ENCODE data around the gene COL8A1.
A peak's percentile ranks its signal among the peaks of the same experiment; 100 is the strongest.

Gene COL8A1

DNA sequence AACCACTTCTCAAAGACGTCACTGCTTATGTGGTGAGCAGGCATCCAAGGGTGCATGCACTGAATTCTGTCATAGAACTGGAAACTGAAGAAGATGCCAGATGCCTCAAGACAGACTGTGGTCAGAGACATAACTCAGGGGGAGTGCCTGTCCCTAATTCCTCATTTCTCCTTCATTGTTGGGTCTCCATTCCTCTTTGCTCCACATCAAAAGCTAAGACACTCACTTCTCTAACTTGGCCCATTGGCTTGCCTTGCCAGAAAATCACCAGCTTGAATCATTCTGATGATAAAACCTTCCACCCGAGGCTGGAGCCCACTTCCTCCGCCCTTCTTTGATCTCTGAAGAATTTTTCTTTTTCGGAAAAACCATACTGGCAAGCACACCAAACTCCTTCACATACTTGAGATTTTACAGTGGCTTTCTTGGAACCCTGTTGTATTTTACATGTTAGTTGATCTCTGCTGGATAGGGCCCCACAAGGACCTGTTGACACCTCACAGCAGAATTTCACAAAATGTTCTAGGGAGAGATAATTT is 69.9 kb downstream of the COL8A1 start:
- no peak overlapping the region for H3K4me2 ChIP-seq (ENCODE audit: low read depth, low read length)
- no peaks in the 10 kb centered on the region for H4K20me1 ChIP-seq (ENCODE audit: insufficient read depth, low read length)
- no peak overlapping the region for H3K27ac ChIP-seq (ENCODE audit: low read length)
- no peak overlapping the region for H3K4me3 ChIP-seq (ENCODE audit: low read length)
- H3K4me1 ChIP-seq (ENCODE audit: low read length) = no peaks in the 10 kb centered on the region
- DNase-seq = no peak
- H3K9me2 ChIP-seq (replicated peaks; ENCODE audit: insufficient read depth, low read length) = no peaks in the 10 kb centered on the region
- TF ChIP-seq, protein P1, sequence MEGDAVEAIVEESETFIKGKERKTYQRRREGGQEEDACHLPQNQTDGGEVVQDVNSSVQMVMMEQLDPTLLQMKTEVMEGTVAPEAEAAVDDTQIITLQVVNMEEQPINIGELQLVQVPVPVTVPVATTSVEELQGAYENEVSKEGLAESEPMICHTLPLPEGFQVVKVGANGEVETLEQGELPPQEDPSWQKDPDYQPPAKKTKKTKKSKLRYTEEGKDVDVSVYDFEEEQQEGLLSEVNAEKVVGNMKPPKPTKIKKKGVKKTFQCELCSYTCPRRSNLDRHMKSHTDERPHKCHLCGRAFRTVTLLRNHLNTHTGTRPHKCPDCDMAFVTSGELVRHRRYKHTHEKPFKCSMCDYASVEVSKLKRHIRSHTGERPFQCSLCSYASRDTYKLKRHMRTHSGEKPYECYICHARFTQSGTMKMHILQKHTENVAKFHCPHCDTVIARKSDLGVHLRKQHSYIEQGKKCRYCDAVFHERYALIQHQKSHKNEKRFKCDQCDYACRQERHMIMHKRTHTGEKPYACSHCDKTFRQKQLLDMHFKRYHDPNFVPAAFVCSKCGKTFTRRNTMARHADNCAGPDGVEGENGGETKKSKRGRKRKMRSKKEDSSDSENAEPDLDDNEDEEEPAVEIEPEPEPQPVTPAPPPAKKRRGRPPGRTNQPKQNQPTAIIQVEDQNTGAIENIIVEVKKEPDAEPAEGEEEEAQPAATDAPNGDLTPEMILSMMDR (IDR thresholded peaks at IDR 0.05; ENCODE audit: low read length) = no peak
- TF ChIP-seq EZH2 (optimal IDR thresholded peaks at IDR 0.05; ENCODE audit: low read depth, low read length) = no peak
- no peak for TF ChIP-seq EZH2phosphoT487 (IDR thresholded peaks at IDR 0.05; ENCODE audit: low read length)
- no peaks in the 10 kb centered on the region for H3F3A ChIP-seq (ENCODE audit: insufficient read depth, low read length)
- H3K27me3 ChIP-seq (replicated peaks; ENCODE audit: insufficient read depth, low read length) = no peaks in the 10 kb centered on the region
- no peaks in the 10 kb centered on the region for H3K36me3 ChIP-seq (replicated peaks; ENCODE audit: insufficient read depth, low read length)
- no peak overlapping the region for H3K9ac ChIP-seq (ENCODE audit: low read length)
- no peaks in the 10 kb centered on the region for H3K79me2 ChIP-seq (ENCODE audit: low read length)
- H3K9me3 ChIP-seq (replicated peaks; ENCODE audit: insufficient read depth, low read length) = no peaks in the 10 kb centered on the region
- H2AFZ ChIP-seq (ENCODE audit: low read length) = no peak overlapping the region

DNA sequence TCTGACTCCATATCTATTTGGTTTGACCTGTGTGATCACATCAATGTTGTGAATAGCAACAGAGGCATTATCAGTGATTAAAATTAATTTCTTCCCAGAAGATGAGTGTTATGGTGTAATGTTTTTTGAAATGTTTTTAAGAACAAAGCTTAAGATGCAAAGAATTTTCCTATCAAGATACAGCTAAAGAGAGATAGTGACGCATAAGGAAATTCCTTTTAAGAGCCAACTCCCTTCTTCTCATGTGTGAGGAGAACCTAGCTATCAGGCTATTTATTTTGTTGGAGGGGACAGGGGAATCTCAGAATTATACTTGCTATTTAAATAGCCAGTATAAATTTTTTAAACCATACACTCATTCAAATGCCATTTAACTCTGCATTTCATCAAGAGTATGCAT is 71.3 kb downstream of the COL8A1 start:
- Histone ChIP-seq H3K27me3 (replicated peaks; ENCODE audit: insufficient read depth, low read length) (no peaks in the 10 kb centered on the region), H3K4me3 (ENCODE audit: low read length) (no peak overlapping the region), H2AFZ (ENCODE audit: low read length) (no peak overlapping the region), H3K4me1 (ENCODE audit: low read length) (no peaks in the 10 kb centered on the region), H3K27ac (ENCODE audit: low read length) (no peak overlapping the region), H4K20me1 (ENCODE audit: insufficient read depth, low read length) (no peaks in the 10 kb centered on the region), H3K4me2 (ENCODE audit: low read depth, low read length) (no peak overlapping the region), H3K9me2 (replicated peaks; ENCODE audit: insufficient read depth, low read length) (no peaks in the 10 kb centered on the region), H3K9ac (ENCODE audit: low read length) (no peak overlapping the region), H3F3A (ENCODE audit: insufficient read depth, low read length) (no peaks in the 10 kb centered on the region), H3K79me2 (ENCODE audit: low read length) (no peaks in the 10 kb centered on the region), H3K36me3 (replicated peaks; ENCODE audit: insufficient read depth, low read length) (no peaks in the 10 kb centered on the region), H3K9me3 (replicated peaks; ENCODE audit: insufficient read depth, low read length) (no peaks in the 10 kb centered on the region)
- TF ChIP-seq EZH2phosphoT487 (IDR thresholded peaks at IDR 0.05; ENCODE audit: low read length) (no peak), EZH2 (optimal IDR thresholded peaks at IDR 0.05; ENCODE audit: low read depth, low read length) (no peak)
- TF ChIP-seq, protein P1 (IDR thresholded peaks at IDR 0.05; ENCODE audit: low read length) = no peak
- DNase-seq = no peak

DNA sequence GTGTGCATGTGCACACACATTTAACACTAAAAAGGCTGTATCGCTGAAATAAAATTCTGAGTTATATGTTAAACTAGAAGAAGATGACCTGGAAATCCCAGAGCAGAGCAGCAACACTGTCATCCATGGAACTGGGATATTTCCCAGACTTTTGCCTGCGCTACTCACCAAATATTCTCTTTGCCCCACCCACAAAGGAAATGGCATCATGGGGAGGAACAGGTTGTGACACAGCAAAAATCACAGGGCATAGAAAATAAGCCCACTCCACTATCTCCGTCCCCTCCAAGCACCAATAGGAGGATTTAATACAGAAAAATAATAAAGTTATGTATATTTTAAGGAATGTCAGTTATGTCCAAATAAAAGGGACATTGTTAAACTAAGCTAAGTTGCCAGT is 71.7 kb downstream of the COL8A1 start:
- TF ChIP-seq EZH2 (optimal IDR thresholded peaks at IDR 0.05; ENCODE audit: low read depth, low read length) (no peak), EZH2phosphoT487 (IDR thresholded peaks at IDR 0.05; ENCODE audit: low read length) (no peak)
- TF ChIP-seq, protein P1 (IDR thresholded peaks at IDR 0.05; ENCODE audit: low read length) = no peak
- Histone ChIP-seq H3K4me2 (ENCODE audit: low read depth, low read length) (no peak overlapping the region), H3K27me3 (replicated peaks; ENCODE audit: insufficient read depth, low read length) (no peaks in the 10 kb centered on the region), H2AFZ (ENCODE audit: low read length) (no peak overlapping the region), H3K9me2 (replicated peaks; ENCODE audit: insufficient read depth, low read length) (no peaks in the 10 kb centered on the region), H3K4me1 (ENCODE audit: low read length) (no peaks in the 10 kb centered on the region), H3K27ac (ENCODE audit: low read length) (no peak overlapping the region), H4K20me1 (ENCODE audit: insufficient read depth, low read length) (no peaks in the 10 kb centered on the region), H3F3A (ENCODE audit: insufficient read depth, low read length) (no peaks in the 10 kb centered on the region), H3K4me3 (ENCODE audit: low read length) (no peak overlapping the region), H3K36me3 (replicated peaks; ENCODE audit: insufficient read depth, low read length) (no peaks in the 10 kb centered on the region), H3K79me2 (ENCODE audit: low read length) (no peaks in the 10 kb centered on the region), H3K9me3 (replicated peaks; ENCODE audit: insufficient read depth, low read length) (no peaks in the 10 kb centered on the region), H3K9ac (ENCODE audit: low read length) (no peak overlapping the region)
- peak; percentile 5 for DNase-seq
